WTC11 (cell line): Measurements from ENCODE around the gene LEKR1. TPM values are rescaled to one million over a fixed set of nuclear protein-coding genes. Genes with fewer than 3 reads are reported as not detected.

ENCODE experiments used
- ATAC-seq: fragments of 200-7000 bp; cut with Tn5 transposase; 2 replicates; pipeline ENCODE4 v1.10.0; 2021; ENCODE audit warnings: mild to moderate bottlenecking, moderate library complexity
- CTCF ChIA-PET: fragments of 300-600 bp; sonication (Branson Sonifier 250); formaldehyde crosslinking; loops from one replicate; lab custom pipeline; 2021; ENCODE audit warnings: antibody characterized with exemption; lab: Charles Lee
- POLR2A ChIA-PET: fragments of 350-600 bp; sonication (Branson Sonifier 250); formaldehyde crosslinking; loops from one replicate; lab custom pipeline; 2021; ENCODE audit warnings: antibody characterized with exemption; lab: Charles Lee
- DNase-seq: peaks from one replicate; pipeline ENCODE4 v3.0.0; 2021; ENCODE audit warnings: low spot score
- H3K27ac Mint-ChIP-seq: 2 replicates; pipeline ENCODE4 v1.8.0; 2021; ENCODE audit warnings: mixed read lengths
- H3K27me3 Mint-ChIP-seq: 2 replicates; pipeline ENCODE4 v1.8.0; 2021; ENCODE audit warnings: low read depth, mild to moderate bottlenecking, moderate library complexity, mixed read lengths
- H3K36me3 Mint-ChIP-seq: 2 replicates; pipeline ENCODE4 v1.8.0; 2021; ENCODE audit warnings: mixed read lengths
- H3K4me1 Mint-ChIP-seq: 2 replicates; pipeline ENCODE4 v1.8.0; 2022; ENCODE audit warnings: mixed read lengths
- H3K4me3 Mint-ChIP-seq: 2 replicates; pipeline ENCODE4 v1.8.0; 2021; ENCODE audit warnings: mild to moderate bottlenecking, moderate library complexity, mixed read lengths
- H3K9me3 Mint-ChIP-seq: 2 replicates; pipeline ENCODE4 v1.8.0; 2021; ENCODE audit warnings: mixed read lengths
- ATF2 ChIP-seq: sonication (generic); formaldehyde crosslinking; IDR thresholded peaks from 2 replicates; pipeline ENCODE4 v1.8.1; 2022; ENCODE audit warnings: low read depth, missing genetic modification reagents, borderline replicate concordance
- ATF6 ChIP-seq: sonication (generic); formaldehyde crosslinking; IDR thresholded peaks from 2 replicates; pipeline ENCODE4 v1.8.1; 2023; ENCODE audit warnings: mild to moderate bottlenecking, missing genetic modification reagents
- EMX1 ChIP-seq: fragments of 250-450 bp; sonication (Bioruptor Pico); IDR thresholded peaks from 2 replicates; pipeline ENCODE4 v1.8.0; 2021; ENCODE audit warnings: mild to moderate bottlenecking
- ETV6 ChIP-seq: sonication (generic); formaldehyde crosslinking; IDR thresholded peaks from 2 replicates; pipeline ENCODE4 v1.8.1; 2022; ENCODE audit warnings: mild to moderate bottlenecking, missing genetic modification reagents
- FOXK1 ChIP-seq: sonication (generic); formaldehyde crosslinking; IDR thresholded peaks from 2 replicates; pipeline ENCODE4 v1.8.0; 2022; ENCODE audit warnings: mild to moderate bottlenecking, moderate library complexity, missing genetic modification reagents
- FOXP1 ChIP-seq: sonication (generic); formaldehyde crosslinking; IDR thresholded peaks from 2 replicates; pipeline ENCODE4 v1.8.0; 2022; ENCODE audit warnings: missing genetic modification reagents, mild to moderate bottlenecking, moderate library complexity, borderline replicate concordance
- FOXP4 ChIP-seq: sonication (generic); formaldehyde crosslinking; IDR thresholded peaks from 2 replicates; pipeline ENCODE4 v1.8.0; 2022; ENCODE audit warnings: mild to moderate bottlenecking, missing genetic modification reagents
- GTF2I ChIP-seq: fragments of 250-450 bp; sonication (Bioruptor Pico); conservative IDR thresholded peaks from 2 replicates; pipeline ENCODE4 v1.4.0; 2021; ENCODE audit warnings: mild to moderate bottlenecking
- IRF2 ChIP-seq: sonication (generic); formaldehyde crosslinking; IDR thresholded peaks from 2 replicates; pipeline ENCODE4 v1.8.0; 2022; ENCODE audit warnings: low read depth, missing genetic modification reagents, borderline replicate concordance
- KAT7 ChIP-seq: sonication (generic); formaldehyde crosslinking; IDR thresholded peaks from 2 replicates; pipeline ENCODE4 v1.8.1; 2023; ENCODE audit warnings: missing genetic modification reagents, mild to moderate bottlenecking, borderline replicate concordance
- MLX ChIP-seq: sonication (generic); formaldehyde crosslinking; IDR thresholded peaks from 2 replicates; pipeline ENCODE4 v1.8.1; 2023; ENCODE audit warnings: mild to moderate bottlenecking, missing genetic modification reagents, moderate library complexity
- NFATC4 ChIP-seq: fragments of 250-450 bp; sonication (Bioruptor Pico); IDR thresholded peaks from 2 replicates; pipeline ENCODE4 v1.9.0; 2021; ENCODE audit warnings: mild to moderate bottlenecking
- NFYB ChIP-seq: sonication (generic); formaldehyde crosslinking; conservative IDR thresholded peaks from 2 replicates; pipeline ENCODE4 v1.8.0; 2022; ENCODE audit warnings: low read depth, missing genetic modification reagents
- PRRX2 ChIP-seq: fragments of 250-450 bp; sonication (Bioruptor Pico); IDR thresholded peaks from 2 replicates; pipeline ENCODE4 v1.8.0; 2021; ENCODE audit warnings: mild to moderate bottlenecking
- SMAD3 ChIP-seq: sonication (generic); formaldehyde crosslinking; IDR thresholded peaks from 2 replicates; pipeline ENCODE4 v1.8.0; 2022; ENCODE audit warnings: missing genetic modification reagents, mild to moderate bottlenecking, borderline replicate concordance
- SMAD4 ChIP-seq: sonication (generic); formaldehyde crosslinking; IDR thresholded peaks from 2 replicates; pipeline ENCODE4 v1.8.0; 2022; ENCODE audit warnings: mild to moderate bottlenecking, missing genetic modification reagents
- TCF7 ChIP-seq: sonication (generic); formaldehyde crosslinking; IDR thresholded peaks from 2 replicates; pipeline ENCODE4 v1.8.0; 2022; ENCODE audit warnings: mild to moderate bottlenecking, low read depth, missing genetic modification reagents, moderate library complexity
- TEAD4 ChIP-seq: sonication (generic); formaldehyde crosslinking; IDR thresholded peaks from 2 replicates; pipeline ENCODE4 v1.8.0; 2022; ENCODE audit warnings: mild to moderate bottlenecking, missing genetic modification reagents
- USF1 ChIP-seq: sonication (generic); formaldehyde crosslinking; IDR thresholded peaks from 2 replicates; pipeline ENCODE4 v1.8.0; 2022; ENCODE audit warnings: mild to moderate bottlenecking, missing genetic modification reagents
- USF2 ChIP-seq: sonication (generic); formaldehyde crosslinking; IDR thresholded peaks from 2 replicates; pipeline ENCODE4 v1.8.1; 2023; ENCODE audit warnings: mild to moderate bottlenecking, missing genetic modification reagents, moderate library complexity
- ZBTB43 ChIP-seq: sonication (generic); formaldehyde crosslinking; IDR thresholded peaks from 2 replicates; pipeline ENCODE4 v1.8.1; 2023; ENCODE audit warnings: mild to moderate bottlenecking, missing genetic modification reagents
- ZNF121 ChIP-seq: sonication (generic); formaldehyde crosslinking; IDR thresholded peaks from 2 replicates; pipeline ENCODE4 v1.8.0; 2023; ENCODE audit warnings: missing genetic modification reagents
- ZNF396 ChIP-seq: fragments of 250-450 bp; sonication (Bioruptor Pico); IDR thresholded peaks from 2 replicates; pipeline ENCODE4 v1.8.0; 2021; ENCODE audit warnings: mild to moderate bottlenecking, moderate library complexity, borderline replicate concordance
- ZNF423 ChIP-seq: fragments of 250-450 bp; sonication (Bioruptor Pico); IDR thresholded peaks from 2 replicates; pipeline ENCODE4 v2.1.2; 2022; ENCODE audit warnings: mild to moderate bottlenecking, moderate library complexity
- ZNF671 ChIP-seq: fragments of 250-450 bp; sonication (Bioruptor Pico); IDR thresholded peaks from 2 replicates; pipeline ENCODE4 v1.8.0; 2021; ENCODE audit warnings: mild to moderate bottlenecking
- total RNA-seq: library from RNA; stranded (reverse); gene quantifications from 3 replicates; pipeline ENCODE4 v1.2.3, GENCODE V29; 2021

Gene LEKR1
- total RNA-seq, 1 experiment from 2014 or later = 0.09 TPM

- H3K36me3 Mint-ChIP-seq = no peaks in the 10 kb centered on the region
- CTCF ChIA-PET = interaction anchor here (1.5 to 3.2 kb wide), 2 partner anchors 51 to 410 kb away, joined by 4 to 14 read pairs; no protein-coding TSS in a partner anchor
- H3K9me3 Mint-ChIP-seq = no peaks in the 10 kb centered on the region
- H3K4me3 Mint-ChIP-seq = no peak overlapping the region
- TF ChIP-seq FOXP1 (no peak), NFATC4 (CRISPR knock-in tag) (no peak), PRRX2 (CRISPR knock-in tag) (no peak), ZNF423 (CRISPR knock-in tag) (no peak), TEAD4 (CRISPR knock-in tag) (no peak), SMAD4 (CRISPR knock-in tag) (no peak)
- peaks cover 21% of the 10 kb centered on the region for H3K27me3 Mint-ChIP-seq
- no peak overlapping the region for H3K27ac Mint-ChIP-seq
- H3K4me1 Mint-ChIP-seq = peaks cover 42% of the 10 kb centered on the region
- ATAC-seq (no peak), DNase-seq (no peak)
- POLR2A ChIA-PET = no interaction called here
Observed at GRCh38 chr3:157086060-157086750, 260.1 kb downstream of the LEKR1 start.

- ChIA-PET CTCF (interaction anchor here (1.5 to 3.2 kb wide), 2 partner anchors 51 to 411 kb away, joined by 4 to 14 read pairs; no protein-coding TSS in a partner anchor), POLR2A (no interaction called here)
- H3K27ac Mint-ChIP-seq = no peak overlapping the region
- H3K36me3 Mint-ChIP-seq = no peaks in the 10 kb centered on the region
- no peak overlapping the region for H3K4me3 Mint-ChIP-seq
- DNase-seq (no peak), ATAC-seq (no peak)
- H3K4me1 Mint-ChIP-seq = peaks cover 37% of the 10 kb centered on the region
- no peaks in the 10 kb centered on the region for H3K9me3 Mint-ChIP-seq
- peaks cover 21% of the 10 kb centered on the region for H3K27me3 Mint-ChIP-seq
- no peak for TF ChIP-seq ZNF396
- no peak for TF ChIP-seq GTF2I (CRISPR knock-in tag)
- TF ChIP-seq USF2 (CRISPR knock-in tag) = no peak
- TF ChIP-seq SMAD3 (CRISPR knock-in tag) = no peak
- TF ChIP-seq ZNF671 (CRISPR knock-in tag) = no peak
- no peak for TF ChIP-seq ZNF121 (CRISPR knock-in tag)
- no peak for TF ChIP-seq USF1 (CRISPR knock-in tag)
- TF ChIP-seq NFYB (CRISPR knock-in tag) = no peak
- TF ChIP-seq EMX1 (CRISPR knock-in tag) = no peak
- no peak for TF ChIP-seq KAT7 (CRISPR knock-in tag)
- no peak for TF ChIP-seq ATF6 (CRISPR knock-in tag)
- no peak for TF ChIP-seq ETV6 (CRISPR knock-in tag)
- TF ChIP-seq TCF7 (CRISPR knock-in tag) = no peak
- TF ChIP-seq FOXP4 (CRISPR knock-in tag) = no peak
- no peak for TF ChIP-seq IRF2 (CRISPR knock-in tag)
- TF ChIP-seq ZBTB43 (CRISPR knock-in tag) = no peak
- no peak for TF ChIP-seq MLX (CRISPR knock-in tag)
- no peak for TF ChIP-seq FOXK1 (CRISPR knock-in tag)
- TF ChIP-seq ATF2 = no peak
Observed at GRCh38 chr3:157086775-157087174, 260.6 kb downstream of the LEKR1 start.
